ENCODE data around the gene HAL. TPM values are rescaled to one million over a fixed set of nuclear protein-coding genes. Genes with fewer than 3 reads are reported as not detected.
A peak's percentile ranks its signal among the peaks of the same experiment; 100 is the strongest.

The HAL gene
- total and polyA plus RNA-seq, 2 of the 13 experiments (the other 11 are each of a cell fraction or from before 2014, with no cell fraction given): 0.89 to 37.8 TPM

- TF ChIP-seq ARID5B (CRISPR knock-in tag; IDR thresholded peaks at IDR 0.05) (0 out of 2 replicates have a peak, but pooled peaks have one; percentile 10), MXD3 (CRISPR knock-in tag; IDR thresholded peaks at IDR 0.05) (no peak), ZNF7 (CRISPR knock-in tag; IDR thresholded peaks at IDR 0.05) (no peak), MIER3 (CRISPR knock-in tag; IDR thresholded peaks at IDR 0.05; ENCODE audit: borderline replicate concordance) (peak; percentile 10; the same call in 1 of the 2 replicates), ZNF747 (CRISPR knock-in tag; IDR thresholded peaks at IDR 0.05; ENCODE audit: borderline replicate concordance) (no peak), NCOA1 (CRISPR knock-in tag; IDR thresholded peaks at IDR 0.05) (no peak), ZNF773 (CRISPR knock-in tag; IDR thresholded peaks at IDR 0.05; ENCODE audit: borderline replicate concordance) (no peak), GATA4 (IDR thresholded peaks at IDR 0.05; ENCODE audit: borderline replicate concordance, low read depth) (0 out of 2 replicates have a peak, but pooled peaks have one; percentile 23), ZSCAN31 (CRISPR knock-in tag; IDR thresholded peaks at IDR 0.05; ENCODE audit: low read depth) (0 out of 2 replicates have a peak, but pooled peaks have one; percentile 9), RERE (CRISPR knock-in tag; IDR thresholded peaks at IDR 0.05; ENCODE audit: low read depth) (no peak), ZC3H4 (CRISPR knock-in tag; IDR thresholded peaks at IDR 0.05; ENCODE audit: borderline replicate concordance) (no peak), MLX (CRISPR knock-in tag; IDR thresholded peaks at IDR 0.05) (no peak)
These were observed 54.0 kb downstream of the HAL start (continued) for GRCh38 chr12:95942101-95942523.
